Measurements from ENCODE around the gene RIBC1.
"Not testable (repeated sequence)": the region's sequence is repeated elsewhere in the genome, so short reads cannot be mapped to it uniquely, and the experiment has no call there.

RIBC1 gene

GRCh38 chrX:53433651-53434639 is 11.3 kb downstream of the RIBC1 start, which contains the start of gene HSD17B10:
TSS of gene HSD17B10 (minus strand) at chrX:53434370. CDS start at chrX:53434345, 25 bp downstream.
- DNase-seq (ENCODE audit: insufficient read length, low spot score) (peak; percentile 64), FAIRE-seq (peak; percentile 99)

DNA sequence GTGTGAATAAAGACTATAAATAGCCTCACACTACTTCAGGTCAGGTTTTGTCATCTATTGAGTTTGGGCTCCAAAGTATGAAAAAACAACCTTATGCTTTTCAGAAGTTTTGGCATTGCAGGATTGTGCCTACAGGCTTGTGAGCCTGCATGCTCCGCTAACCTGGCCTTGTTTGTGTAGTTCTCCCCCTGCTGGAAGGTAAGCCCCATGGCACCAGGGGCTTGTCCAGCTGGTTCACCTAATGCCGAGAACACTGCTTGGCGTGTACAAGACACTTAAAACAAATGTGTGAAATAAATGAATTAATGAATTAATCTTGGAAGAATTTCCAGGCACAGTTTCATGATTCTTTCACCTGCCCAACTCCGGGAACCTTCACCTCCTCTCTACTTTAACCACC is 13.3 kb downstream of the RIBC1 start:
- peak; percentile 99 for FAIRE-seq
- DNase-seq (ENCODE audit: insufficient read length, low spot score): no peak

- FAIRE-seq (peak; percentile 60), DNase-seq (ENCODE audit: insufficient read length, low spot score) (no peak)
Measured at GRCh38 chrX:53437206-53437605, 14.5 kb downstream of the RIBC1 start.

- no peak for DNase-seq (ENCODE audit: insufficient read length, low spot score)
- no peak for FAIRE-seq
Measured at GRCh38 chrX:53438174-53438831, 15.6 kb downstream of the RIBC1 start.

- DNase-seq (ENCODE audit: insufficient read length, low spot score) (no peak), FAIRE-seq (no peak)
Measured at GRCh38 chrX:53438832-53439230, 16.2 kb downstream of the RIBC1 start.

GRCh38 chrX:53440101-53440500 is 17.4 kb downstream of the RIBC1 start:
- no peak for DNase-seq (ENCODE audit: insufficient read length, low spot score)
- FAIRE-seq: no peak

GRCh38 chrX:53440621-53441517 is 18.2 kb downstream of the RIBC1 start:
- FAIRE-seq (no peak), DNase-seq (ENCODE audit: insufficient read length, low spot score) (no peak)

DNA sequence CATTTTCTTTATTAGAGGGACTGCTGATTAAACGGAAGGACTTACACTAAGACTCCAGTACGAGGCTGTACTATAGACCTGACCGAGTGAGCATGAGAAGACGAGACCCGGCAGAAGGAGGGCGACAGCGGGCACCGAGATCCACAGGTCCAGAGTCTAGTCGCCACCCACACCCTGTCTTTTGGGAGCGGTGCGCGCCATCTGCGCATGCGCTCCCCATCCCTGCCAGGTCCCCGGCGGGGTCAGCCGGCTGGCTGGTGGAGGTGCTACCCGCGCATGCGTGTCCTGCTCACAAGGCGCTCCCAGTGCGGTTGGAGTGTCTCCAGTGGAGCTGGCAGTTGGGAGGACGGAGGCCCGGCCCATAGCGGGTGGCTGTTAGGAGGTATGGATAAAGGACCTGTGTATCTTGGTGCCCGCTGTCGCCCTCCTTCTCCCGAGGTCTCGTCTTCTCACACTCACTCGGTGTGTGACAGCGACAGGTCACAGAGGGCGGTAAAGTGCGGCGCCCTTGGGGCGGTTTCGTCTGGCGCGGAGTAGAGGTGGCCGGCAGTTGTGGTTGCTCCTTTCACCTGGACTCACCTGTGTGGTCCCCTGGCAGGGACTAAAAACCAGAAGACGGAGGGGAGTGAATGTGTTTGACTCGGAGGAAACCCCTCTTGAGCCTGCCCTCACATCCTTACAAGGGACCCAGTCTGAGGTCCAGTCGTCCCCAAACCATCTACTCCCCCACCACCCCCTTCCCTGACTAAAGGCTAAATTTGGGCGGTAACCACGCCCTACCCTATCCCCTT is 19.1 kb downstream of the RIBC1 start:
- FAIRE-seq: peak; percentile 96
- peak; percentile 61 for DNase-seq (ENCODE audit: insufficient read length, low spot score)

- DNase-seq (ENCODE audit: insufficient read length, low spot score) (no peak), FAIRE-seq (no peak)
Measured at GRCh38 chrX:53442322-53442631, 19.6 kb downstream of the RIBC1 start.

DNA sequence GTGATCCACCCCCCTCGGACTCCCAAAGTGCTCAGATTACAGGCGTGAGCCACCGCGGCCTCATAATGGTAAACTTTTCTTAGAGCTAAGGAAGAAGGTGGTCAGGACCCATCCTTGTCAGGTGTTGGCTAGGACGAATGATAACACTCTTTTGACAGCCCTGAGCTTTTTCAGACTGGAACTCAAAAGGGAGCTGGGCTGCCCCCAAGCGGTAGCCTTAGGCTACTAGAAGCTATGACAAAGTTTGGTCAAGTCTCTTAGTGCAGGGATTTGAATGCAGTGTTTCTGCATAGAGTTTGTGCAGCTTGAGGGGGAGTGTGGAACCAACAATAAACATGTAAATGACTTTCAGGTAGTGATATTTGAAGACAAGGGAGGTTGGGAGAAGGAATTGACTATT is 23.3 kb downstream of the RIBC1 start:
- DNase-seq (ENCODE audit: insufficient read length, low spot score) (no peak), FAIRE-seq (peak; percentile 42)

GRCh38 chrX:53447441-53447840 is 24.8 kb downstream of the RIBC1 start:
- FAIRE-seq (no peak), DNase-seq (ENCODE audit: insufficient read length, low spot score) (no peak)

GRCh38 chrX:53449632-53450031 is 27.0 kb downstream of the RIBC1 start:
- no peak for FAIRE-seq
- DNase-seq (ENCODE audit: insufficient read length, low spot score): no peak

DNA sequence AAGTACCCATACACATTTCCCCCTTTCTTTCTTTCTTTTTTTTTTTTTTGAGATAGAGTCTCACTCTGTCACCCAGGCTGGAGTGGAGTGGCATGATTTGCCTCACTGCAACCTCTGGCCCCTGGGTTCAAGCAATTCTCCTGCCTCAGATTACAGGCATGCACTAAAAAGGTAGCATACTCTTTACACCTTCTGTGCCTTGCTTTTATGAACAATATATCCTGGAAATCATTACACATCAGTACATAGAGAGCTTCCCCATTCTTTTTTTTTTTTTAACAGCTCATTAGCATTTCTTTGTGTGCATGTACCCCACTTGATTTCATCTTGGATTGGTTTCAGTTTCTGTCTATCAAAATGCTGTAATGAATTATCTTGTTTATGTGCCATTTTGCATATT is 30.1 kb downstream of the RIBC1 start:
- DNase-seq (ENCODE audit: insufficient read length, low spot score): no peak
- FAIRE-seq: no peak

GRCh38 chrX:53456254-53456653 is 33.6 kb downstream of the RIBC1 start:
- no peak for DNase-seq (ENCODE audit: insufficient read length, low spot score)
- no peak for FAIRE-seq

DNA sequence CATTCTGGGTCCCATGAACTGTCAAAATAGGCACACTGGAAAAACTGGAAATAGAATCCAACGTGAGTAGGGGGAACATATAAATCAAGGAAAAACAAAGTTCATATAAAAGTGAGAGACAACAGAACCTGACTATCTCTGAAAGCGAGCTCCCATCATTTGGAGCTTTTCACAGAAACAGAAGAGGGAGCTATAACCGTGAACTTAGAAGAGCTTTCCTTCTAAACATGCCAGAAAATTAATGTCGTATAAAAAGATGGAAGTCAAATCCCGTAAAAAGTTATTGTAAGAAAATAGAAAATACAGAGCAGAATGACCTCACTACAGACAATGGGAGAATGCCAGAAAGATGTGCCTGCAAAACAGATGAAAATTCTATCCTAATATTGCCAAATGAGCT is 35.4 kb downstream of the RIBC1 start:
- DNase-seq (ENCODE audit: insufficient read length, low spot score) (no peak), FAIRE-seq (no peak)

DNA sequence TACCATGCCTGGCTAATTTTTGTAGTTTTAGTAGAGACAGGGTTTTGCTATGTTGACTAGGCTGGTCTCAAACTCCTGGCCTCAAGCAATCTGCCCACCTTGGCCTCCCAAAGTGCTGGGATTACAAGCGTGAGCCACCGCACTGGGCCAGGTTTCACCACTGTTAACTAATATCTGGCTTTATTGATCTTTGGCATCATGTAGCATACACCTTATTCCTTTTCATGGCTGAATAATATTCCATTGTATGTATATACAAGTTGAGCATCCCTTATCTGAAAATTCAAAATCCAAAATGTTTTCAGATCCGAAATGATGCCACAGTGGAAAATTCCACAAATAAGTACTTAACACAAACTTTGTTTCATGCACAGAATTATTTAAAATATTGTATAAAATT is 46.0 kb downstream of the RIBC1 start:
- not testable (repeated sequence) for FAIRE-seq

GRCh38 chrX:53471346-53471745 is 48.7 kb downstream of the RIBC1 start:
- no peak for DNase-seq (ENCODE audit: insufficient read length, low spot score)
- no peak for FAIRE-seq

More for the DNA sequence above, 46.0 kb downstream of the RIBC1 start:
- DNase-seq (ENCODE audit: insufficient read length, low spot score): not testable (repeated sequence)

DNA sequence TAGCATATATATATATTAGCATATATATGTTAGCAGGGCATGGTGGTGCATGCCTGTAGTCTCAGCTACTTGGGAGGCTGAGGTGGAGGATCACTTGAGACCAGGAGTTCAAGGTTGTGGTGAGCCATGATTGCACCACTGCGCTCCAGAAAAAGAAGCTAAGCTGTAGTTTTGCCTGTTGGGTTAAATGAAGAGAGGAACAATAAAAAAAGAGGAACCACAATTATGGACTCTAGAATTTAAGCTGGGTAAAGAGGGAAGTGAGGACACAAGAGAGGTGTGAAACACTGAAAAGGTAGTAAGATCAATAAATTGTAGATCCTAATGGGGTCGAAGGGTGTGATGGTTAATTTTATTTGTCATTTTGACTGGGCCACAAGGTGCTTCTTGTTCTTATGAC is 52.0 kb downstream of the RIBC1 start:
- FAIRE-seq: no peak
- DNase-seq (ENCODE audit: insufficient read length, low spot score): no peak

- DNase-seq (ENCODE audit: insufficient read length, low spot score) (no peak), FAIRE-seq (no peak)
Measured at GRCh38 chrX:53476371-53476770, 53.7 kb downstream of the RIBC1 start.

- DNase-seq (ENCODE audit: insufficient read length, low spot score) (no peak), FAIRE-seq (no peak)
Measured at GRCh38 chrX:53479301-53479700, 56.6 kb downstream of the RIBC1 start.
